GM08714 (cell line): Measurements from ENCODE around the gene SH3RF3.

Experiments
- H3K4me3 ChIP-seq: fragments of 200-500 bp; sonication (Bioruptor generic); 2 replicates; pipeline ENCODE4 v1.5.1; 2014; ENCODE audit warnings: mild to moderate bottlenecking, low read length, inconsistent platforms
- ZNF274 ChIP-seq: IDR thresholded peaks from 2 replicates; pipeline ENCODE4 v1.6.1; 2012; ENCODE audit warnings: mild to moderate bottlenecking, low read depth, low read length

The SH3RF3 gene

GRCh38 chr2:109434351-109434750 is 305.3 kb downstream of the SH3RF3 start:
- H3K4me3 ChIP-seq, result no peak overlapping the region
- TF ChIP-seq ZNF274, result no peak

- no peak for TF ChIP-seq ZNF274
- no peak overlapping the region for H3K4me3 ChIP-seq
Observed at GRCh38 chr2:109435066-109435690, 306.2 kb downstream of the SH3RF3 start.

GRCh38 chr2:109435901-109436598 is 307.0 kb downstream of the SH3RF3 start:
- no peak for TF ChIP-seq ZNF274
- no peak overlapping the region for H3K4me3 ChIP-seq

GRCh38 chr2:109436610-109437225 is 307.7 kb downstream of the SH3RF3 start:
- H3K4me3 ChIP-seq, result no peak overlapping the region
- no peak for TF ChIP-seq ZNF274

- no peak for TF ChIP-seq ZNF274
- H3K4me3 ChIP-seq, result no peak overlapping the region
Observed at GRCh38 chr2:109437325-109438090, 308.5 kb downstream of the SH3RF3 start.

GRCh38 chr2:109438146-109438545 is 309.1 kb downstream of the SH3RF3 start:
- H3K4me3 ChIP-seq, result no peak overlapping the region
- no peak for TF ChIP-seq ZNF274

GRCh38 chr2:109438773-109439389 is 309.9 kb downstream of the SH3RF3 start:
- TF ChIP-seq ZNF274, result no peak
- H3K4me3 ChIP-seq, result no peak overlapping the region

GRCh38 chr2:109439390-109439786 is 310.4 kb downstream of the SH3RF3 start:
- no peak for TF ChIP-seq ZNF274
- H3K4me3 ChIP-seq, result no peak overlapping the region

- no peak for TF ChIP-seq ZNF274
- H3K4me3 ChIP-seq, result no peak overlapping the region
Observed at GRCh38 chr2:109439986-109440385, 311.0 kb downstream of the SH3RF3 start.

- H3K4me3 ChIP-seq, result no peak overlapping the region
- no peak for TF ChIP-seq ZNF274
Observed at GRCh38 chr2:109440499-109441156, 311.6 kb downstream of the SH3RF3 start.

GRCh38 chr2:109442715-109443319 is 313.8 kb downstream of the SH3RF3 start:
- no peak overlapping the region for H3K4me3 ChIP-seq
- TF ChIP-seq ZNF274, result no peak

- no peak for TF ChIP-seq ZNF274
- no peak overlapping the region for H3K4me3 ChIP-seq
Observed at GRCh38 chr2:109444916-109445315, 315.9 kb downstream of the SH3RF3 start.
